GM10266 (cell line): ENCODE data around the gene CDPF1.

ENCODE experiments used
- DNase-seq: peaks from one replicate; pipeline ENCODE4 v3.0.0; 2012; ENCODE audit errors: extremely low spot score
- CTCF ChIP-seq: IDR thresholded peaks from 2 replicates; pipeline ENCODE4 v1.5.1; 2012; ENCODE audit warnings: mild to moderate bottlenecking, low read depth; ENCODE audit not compliant: control insufficient read depth, insufficient read depth; ENCODE audit errors: missing control alignments

CDPF1 gene

DNA sequence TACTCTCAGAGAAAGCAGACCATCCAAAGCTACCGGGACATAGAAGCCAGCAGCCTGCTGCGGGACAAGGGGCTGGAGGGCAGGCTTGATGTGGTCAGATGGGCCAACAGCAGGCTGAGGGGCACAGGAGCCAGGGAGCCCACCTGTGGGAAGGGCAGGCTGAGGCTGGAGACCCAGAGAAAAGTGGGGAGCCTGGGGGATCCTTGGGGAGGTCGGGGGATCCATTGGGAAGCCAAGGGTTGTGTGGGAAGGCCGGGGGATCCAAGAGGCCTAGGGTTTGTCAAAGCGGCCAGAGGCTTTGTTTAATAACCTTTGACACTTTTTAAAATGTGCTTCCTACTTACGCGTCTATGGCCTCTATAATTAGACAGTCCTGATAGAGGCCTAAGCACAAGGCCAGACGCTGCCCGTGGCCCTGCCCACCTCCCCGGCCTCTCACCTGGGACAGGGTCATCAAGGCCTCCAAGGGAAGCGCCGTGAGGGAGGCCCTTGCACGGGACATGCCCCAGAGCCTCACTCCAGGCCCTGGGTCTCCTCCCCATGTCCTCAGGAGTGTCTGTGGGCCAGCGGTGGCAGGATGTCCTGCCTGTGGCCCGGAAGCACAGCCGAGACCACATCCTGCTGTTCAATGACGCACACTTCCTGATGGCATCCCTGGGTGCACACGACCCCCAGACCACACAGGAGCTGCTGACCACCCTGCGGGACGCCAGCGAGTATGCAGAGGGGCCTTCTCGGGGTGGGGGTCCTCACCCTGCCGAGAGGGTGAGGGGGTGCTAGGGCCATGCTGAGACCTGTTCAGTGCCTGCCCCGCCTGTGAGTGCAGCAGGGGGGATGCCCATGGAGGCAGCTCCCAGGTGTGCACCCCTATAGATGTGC is 38.0 kb upstream of the CDPF1 start:
- TF ChIP-seq CTCF: no peak
- peak; percentile 90 for DNase-seq

DNA sequence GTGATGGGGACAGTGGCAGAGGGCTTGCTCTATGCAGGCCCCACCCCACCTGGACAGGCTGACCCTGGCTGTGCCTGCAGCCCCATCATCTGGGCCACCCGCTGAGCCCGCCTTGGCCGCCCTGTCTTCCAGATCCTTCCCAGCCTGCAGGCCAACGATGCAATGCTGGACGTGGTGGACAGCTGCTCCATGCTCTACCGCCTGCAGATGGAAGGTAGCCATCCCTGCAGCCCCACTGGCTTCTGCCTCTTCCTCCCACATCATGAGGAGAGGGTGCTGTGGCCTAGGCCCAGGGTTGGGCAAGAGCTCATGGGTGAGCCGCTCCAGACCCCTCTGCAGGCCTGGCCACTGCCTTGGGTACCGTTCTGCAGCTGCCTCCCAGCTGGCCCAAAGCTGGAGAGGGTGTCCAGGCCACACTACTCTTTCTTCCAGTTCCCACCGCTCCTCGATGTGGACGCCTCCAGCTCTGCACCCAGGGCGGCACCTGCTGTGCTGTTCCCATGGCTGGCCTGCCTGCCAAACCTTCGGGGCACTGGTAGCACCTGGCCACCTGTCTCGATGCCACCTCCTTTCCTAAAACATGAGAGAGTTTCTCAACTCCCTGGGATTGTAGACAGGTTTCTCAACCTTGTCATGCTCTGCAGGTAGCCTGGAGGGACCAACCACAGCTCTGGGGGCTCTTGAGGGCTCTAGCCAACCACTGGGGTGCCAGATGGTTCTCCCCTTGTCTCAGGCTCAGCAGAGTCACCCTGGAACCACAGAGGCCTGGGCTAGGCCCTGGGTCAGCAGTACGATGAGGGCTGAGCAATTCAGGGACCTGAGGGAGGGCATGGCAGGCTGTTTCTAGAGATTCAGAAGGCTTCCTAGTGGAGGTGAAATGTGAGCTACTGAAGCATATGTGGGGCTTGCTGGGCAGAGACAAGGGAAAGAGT is 37.1 kb upstream of the CDPF1 start:
- no peak for DNase-seq
- no peak for TF ChIP-seq CTCF

DNA sequence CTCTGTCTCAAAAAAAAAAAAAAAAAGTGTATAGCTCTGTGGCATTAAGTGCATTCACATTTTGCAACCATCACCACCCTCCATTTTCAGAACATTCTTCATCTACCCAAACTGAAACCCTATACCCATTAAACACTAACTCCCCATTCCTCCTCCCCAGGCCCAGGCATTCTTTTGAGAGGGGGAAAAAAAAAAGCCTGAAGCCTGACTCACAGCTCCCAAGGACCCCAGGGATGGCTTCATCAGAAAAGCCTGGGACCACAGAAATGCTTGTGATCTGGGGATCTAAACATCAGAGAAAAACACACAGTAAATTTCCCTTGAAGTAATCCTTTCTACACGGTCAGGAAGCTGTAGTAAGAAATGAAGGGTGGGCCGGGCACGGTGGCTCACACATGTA is 35.9 kb upstream of the CDPF1 start:
- DNase-seq: no peak
- TF ChIP-seq CTCF: no peak

DNA sequence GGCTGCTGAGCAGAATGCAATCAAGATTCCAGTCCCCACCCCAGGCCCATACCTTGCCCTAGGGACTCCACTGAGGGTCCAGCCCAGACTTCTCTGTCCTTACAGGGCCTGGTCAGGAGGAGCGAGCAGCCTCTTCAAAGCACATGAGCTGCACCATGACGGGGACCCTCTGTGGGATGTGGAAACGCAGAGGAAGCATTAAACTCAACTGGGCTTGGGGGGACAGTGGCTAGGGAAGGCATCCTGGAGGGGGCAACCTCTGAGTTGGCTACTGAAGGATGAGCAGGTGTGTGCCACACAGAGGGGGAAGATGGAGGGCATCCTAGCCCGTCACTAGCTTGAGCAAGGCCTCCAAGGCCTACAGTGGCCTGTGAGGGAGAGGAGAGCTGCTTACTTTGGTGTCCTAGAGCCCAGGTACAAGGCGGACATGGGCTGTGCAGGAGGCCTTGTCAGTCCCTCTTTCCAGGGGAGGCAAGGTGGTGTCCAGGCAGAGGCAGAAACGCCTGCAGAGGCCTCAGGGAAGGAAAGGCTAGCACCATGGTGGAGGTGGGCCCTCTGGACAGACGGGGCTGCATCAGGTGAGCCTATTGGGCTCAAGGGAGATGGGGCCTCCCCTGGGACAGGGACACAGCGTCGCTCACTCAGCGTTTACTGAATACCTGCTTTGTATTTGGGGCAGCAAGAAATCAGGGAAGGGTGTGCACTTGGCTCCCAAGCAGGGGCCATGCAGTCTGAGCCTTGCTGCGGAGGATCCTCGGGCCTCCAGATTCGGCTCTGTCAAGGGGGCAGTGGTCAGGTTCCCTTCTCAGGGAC is 32.0 kb upstream of the CDPF1 start:
- TF ChIP-seq CTCF: no peak
- DNase-seq: no peak

GRCh38 chr22:46280999-46281623 is 31.0 kb upstream of the CDPF1 start:
- no peak for TF ChIP-seq CTCF
- DNase-seq: no peak

GRCh38 chr22:46280063-46280817 is 30.1 kb upstream of the CDPF1 start:
- no peak for DNase-seq
- TF ChIP-seq CTCF: no peak
